ENCODE measurements around the gene ZNF195. TPM values are rescaled to one million over a fixed set of nuclear protein-coding genes. Genes with fewer than 3 reads are reported as not detected.
A peak's percentile ranks its signal among the peaks of the same experiment; 100 is the strongest.
"Not testable (repeated sequence)": the region's sequence is repeated elsewhere in the genome, so short reads cannot be mapped to it uniquely, and the experiment has no call there.

The ZNF195 gene
- total RNA-seq, 1 experiment from 2014 or later: 85.5 TPM

DNA sequence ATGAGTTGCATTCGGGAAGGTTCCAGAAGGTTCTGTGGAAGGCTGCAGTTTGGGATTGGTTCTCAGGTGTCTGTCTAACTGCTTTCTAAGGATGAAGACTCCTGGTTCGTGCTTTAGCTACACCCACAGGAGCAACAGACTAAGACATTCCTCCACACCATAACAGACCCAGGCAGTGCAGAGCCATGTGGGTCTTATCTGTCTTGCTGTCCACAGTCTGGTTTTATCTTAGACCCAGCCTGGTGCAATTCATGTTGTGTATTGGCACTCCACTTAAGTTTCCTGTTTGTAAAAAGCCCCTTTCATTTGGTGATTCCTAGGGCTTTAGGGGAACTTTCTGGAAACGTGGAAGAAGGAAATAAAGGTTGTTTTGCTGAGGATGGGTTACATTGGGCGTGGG is 22.1 kb upstream of the ZNF195 start:
- CTCF ChIA-PET: interaction anchor here (1.9 kb wide), 1 partner anchor 8 kb away, joined by 6 read pairs; no protein-coding TSS in a partner anchor
- H3K9me3 Mint-ChIP-seq; ATAC-seq; H3K4me1 Mint-ChIP-seq; H3K4me3 Mint-ChIP-seq; POLR2A ChIA-PET; H3K27me3 Mint-ChIP-seq (ENCODE audit: low read depth); DNase-seq (ENCODE audit: low spot score): not testable (repeated sequence)
- Mint-ChIP-seq H3K27ac (peak overlapping the region; percentile 65; the same call in 1 of the 2 replicates), H3K36me3 (peaks cover 71% of the 10 kb centered on the region)

DNA sequence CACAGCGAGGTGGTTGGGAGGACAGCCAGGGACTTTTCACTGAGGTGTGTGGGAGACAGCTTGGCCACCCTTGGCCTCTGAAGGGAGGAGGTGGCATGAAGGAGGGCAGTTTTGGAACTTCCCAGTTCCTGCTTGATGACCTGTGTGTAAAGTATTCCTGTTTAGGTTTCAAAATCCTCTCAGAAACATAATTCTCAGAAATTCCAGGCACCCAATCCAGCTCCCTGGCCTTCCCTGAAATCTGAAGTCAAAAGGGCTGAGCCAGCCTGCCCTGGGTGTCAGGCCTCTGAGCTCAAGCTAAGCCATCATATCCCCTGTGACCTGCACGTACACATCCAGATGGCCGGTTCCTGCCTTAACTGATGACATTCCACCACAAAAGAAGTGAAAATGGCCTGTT is 19.6 kb upstream of the ZNF195 start:
- H3K36me3 Mint-ChIP-seq: peaks cover 83% of the 10 kb centered on the region
- H3K4me3 Mint-ChIP-seq; CTCF ChIA-PET; H3K27ac Mint-ChIP-seq; DNase-seq (ENCODE audit: low spot score); H3K27me3 Mint-ChIP-seq (ENCODE audit: low read depth); H3K4me1 Mint-ChIP-seq; POLR2A ChIA-PET; ATAC-seq: not testable (repeated sequence)
- H3K9me3 Mint-ChIP-seq: peaks cover 10% of the 10 kb centered on the region; the same call in 1 of the 2 replicates

DNA sequence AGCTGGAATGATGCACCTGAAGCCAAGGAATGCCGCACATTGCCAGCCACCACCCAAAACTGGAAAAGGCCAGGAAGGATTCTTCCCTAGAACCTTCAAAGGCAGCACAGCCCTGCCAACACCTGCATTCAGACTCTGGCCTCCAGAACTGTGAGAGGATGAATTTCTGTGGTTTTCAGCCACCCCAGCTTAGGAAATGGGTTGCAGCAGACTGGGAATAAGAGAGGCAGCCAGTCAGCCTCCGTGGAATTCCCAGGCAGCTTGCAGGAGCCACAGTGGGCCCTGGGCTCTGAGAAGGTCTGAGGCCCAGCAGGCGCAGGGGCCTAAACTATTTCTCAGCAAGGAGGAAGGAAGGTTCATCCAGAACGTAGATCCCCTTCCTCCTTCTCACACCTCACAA is 19.2 kb upstream of the ZNF195 start:
- DNase-seq (ENCODE audit: low spot score); ATAC-seq; CTCF ChIA-PET; H3K27ac Mint-ChIP-seq; H3K4me3 Mint-ChIP-seq; POLR2A ChIA-PET; H3K27me3 Mint-ChIP-seq (ENCODE audit: low read depth); H3K4me1 Mint-ChIP-seq: not testable (repeated sequence)
- Mint-ChIP-seq H3K9me3 (peaks cover 10% of the 10 kb centered on the region; the same call in 1 of the 2 replicates), H3K36me3 (peaks cover 86% of the 10 kb centered on the region)

DNA sequence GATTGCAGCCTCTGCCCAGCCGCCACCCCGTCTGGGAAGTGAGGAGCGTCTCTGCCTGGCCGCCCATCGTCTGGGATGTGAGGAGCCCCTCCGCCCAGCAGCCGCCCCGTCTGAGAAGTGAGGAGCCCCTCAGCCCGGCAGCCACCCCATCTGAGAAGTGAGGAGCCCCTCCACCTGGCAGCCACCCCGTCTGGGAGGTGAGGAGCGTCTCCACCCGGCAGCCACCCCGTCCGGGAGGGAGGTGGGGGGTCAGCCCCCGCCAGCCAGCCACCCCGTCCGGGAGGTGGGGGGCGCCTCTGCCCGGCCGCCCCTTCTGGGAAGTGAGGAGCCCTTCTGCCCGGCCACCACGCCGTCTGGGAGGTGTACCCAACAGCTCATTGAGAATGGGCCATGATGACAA is 18.3 kb upstream of the ZNF195 start:
- ATAC-seq; H3K27me3 Mint-ChIP-seq (ENCODE audit: low read depth); DNase-seq (ENCODE audit: low spot score); POLR2A ChIA-PET; H3K4me3 Mint-ChIP-seq; H3K4me1 Mint-ChIP-seq: not testable (repeated sequence)
- Mint-ChIP-seq H3K27ac (peak overlapping the region; percentile 27; the same call in 1 of the 2 replicates), H3K36me3 (peaks cover 90% of the 10 kb centered on the region), H3K9me3 (peaks cover 10% of the 10 kb centered on the region; the same call in 1 of the 2 replicates)
- CTCF ChIA-PET: interaction anchor here (2.2 kb wide), 1 partner anchor 12 kb away, joined by 7 read pairs; no protein-coding TSS in a partner anchor

DNA sequence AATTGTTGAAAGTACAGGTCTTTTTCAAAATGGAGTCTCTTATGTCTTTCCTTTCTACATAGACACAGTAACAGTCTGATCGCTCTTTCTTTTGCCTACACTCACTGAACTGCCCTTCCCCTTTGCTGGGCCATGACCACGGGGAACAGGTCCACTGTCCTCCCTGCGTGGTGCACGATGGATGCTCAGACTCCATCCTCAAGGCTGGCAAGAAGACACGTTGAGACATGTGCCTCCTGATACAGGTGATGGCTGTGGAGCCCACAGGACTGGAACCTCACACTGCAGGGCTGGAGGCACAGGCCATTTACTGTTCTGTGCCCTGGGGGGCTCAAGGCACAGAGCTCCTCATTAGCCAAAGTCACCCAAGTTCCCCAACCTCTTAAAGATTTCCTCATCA is 16.5 kb upstream of the ZNF195 start:
- H3K27me3 Mint-ChIP-seq (ENCODE audit: low read depth); ATAC-seq; POLR2A ChIA-PET; DNase-seq (ENCODE audit: low spot score); H3K4me3 Mint-ChIP-seq; H3K4me1 Mint-ChIP-seq; H3K9me3 Mint-ChIP-seq: not testable (repeated sequence)
- CTCF ChIA-PET: interaction anchor here (2.2 kb wide), 1 partner anchor 13 kb away, joined by 7 read pairs; no protein-coding TSS in a partner anchor
- Mint-ChIP-seq H3K27ac (peak overlapping the region; percentile 88), H3K36me3 (peaks cover 92% of the 10 kb centered on the region)

DNA sequence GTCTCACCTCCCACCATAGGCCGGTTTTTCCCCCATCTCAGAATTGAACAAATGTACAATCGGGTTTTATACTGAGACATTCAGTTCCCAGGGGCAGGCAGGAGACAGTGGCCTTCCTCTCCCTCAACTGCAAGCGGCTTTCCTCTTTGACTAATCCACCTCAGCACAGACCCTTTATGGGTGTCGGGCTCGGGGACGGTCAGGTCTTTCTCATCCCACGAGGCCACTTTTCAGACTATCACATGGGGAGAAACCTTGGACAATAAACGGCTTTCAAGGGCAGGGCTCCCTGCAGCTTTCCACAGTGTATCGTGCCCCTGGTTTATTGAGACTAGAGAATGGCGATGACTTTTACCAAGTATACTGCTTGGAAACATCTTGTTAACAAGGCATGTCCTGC is 16.0 kb upstream of the ZNF195 start:
- H3K9me3 Mint-ChIP-seq; DNase-seq (ENCODE audit: low spot score); POLR2A ChIA-PET; H3K27me3 Mint-ChIP-seq (ENCODE audit: low read depth); H3K27ac Mint-ChIP-seq; ATAC-seq; H3K4me3 Mint-ChIP-seq; H3K4me1 Mint-ChIP-seq: not testable (repeated sequence)
- H3K36me3 Mint-ChIP-seq: peaks cover 92% of the 10 kb centered on the region
- CTCF ChIA-PET: interaction anchor here (2.2 kb wide), 1 partner anchor 14 kb away, joined by 7 read pairs; no protein-coding TSS in a partner anchor

DNA sequence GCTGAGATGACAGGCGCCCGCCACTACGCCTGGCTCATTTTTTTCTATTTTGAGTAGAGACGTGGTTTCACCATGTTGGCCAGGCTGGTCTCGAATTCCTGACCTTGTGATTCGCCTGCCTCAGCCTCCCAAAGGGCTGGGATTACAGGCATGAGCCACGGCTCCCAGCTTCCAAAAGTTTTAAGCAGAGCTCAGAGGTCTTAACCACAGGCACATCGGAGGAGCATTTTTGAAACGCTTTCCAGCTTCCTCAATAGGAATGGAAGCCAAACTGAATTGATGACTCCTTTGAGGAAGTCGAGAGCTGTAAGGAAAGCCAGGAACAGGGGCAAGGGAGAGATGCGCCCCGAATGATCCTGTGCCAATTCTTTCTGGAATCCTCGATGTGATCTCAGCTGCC is 14.5 kb upstream of the ZNF195 start:
- peak overlapping the region; percentile 84; the same call in 1 of the 2 replicates for H3K27ac Mint-ChIP-seq
- H3K9me3 Mint-ChIP-seq; CTCF ChIA-PET; H3K4me1 Mint-ChIP-seq; H3K4me3 Mint-ChIP-seq; H3K27me3 Mint-ChIP-seq (ENCODE audit: low read depth); POLR2A ChIA-PET; ATAC-seq; DNase-seq (ENCODE audit: low spot score): not testable (repeated sequence)
- peaks cover 87% of the 10 kb centered on the region for H3K36me3 Mint-ChIP-seq

DNA sequence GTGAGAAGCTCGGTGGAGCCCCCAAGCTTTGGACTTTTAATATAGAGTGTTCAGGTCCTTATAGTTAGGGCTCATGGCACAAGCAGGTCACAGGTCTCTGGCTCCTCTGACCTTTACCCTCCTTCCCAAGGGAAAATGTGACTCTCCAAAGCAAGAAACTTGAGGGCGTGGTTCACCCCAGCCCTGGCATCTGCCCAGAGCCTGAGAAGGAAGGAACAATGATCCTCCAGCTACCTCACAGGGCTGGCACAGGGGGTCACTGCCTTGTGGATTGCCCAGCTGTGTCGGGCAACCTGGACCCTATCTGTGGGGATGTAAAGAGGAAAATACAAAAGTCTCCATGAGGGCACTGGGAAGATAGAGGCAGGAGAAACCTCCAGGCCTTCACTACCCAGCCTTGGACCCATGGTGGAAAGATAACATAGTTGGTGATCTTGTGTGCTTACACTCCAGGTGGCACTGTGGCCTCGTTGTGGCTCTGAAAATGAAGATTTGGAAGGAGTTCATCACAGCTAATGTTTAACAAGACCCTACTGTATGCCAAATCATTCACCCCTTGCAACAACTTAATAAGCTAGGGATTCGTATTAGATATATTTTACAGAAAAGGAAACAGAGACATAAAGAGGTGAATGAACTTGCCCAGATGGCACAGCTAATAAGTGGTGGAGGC is 3.8 kb upstream of the ZNF195 start:
- Mint-ChIP-seq H3K27me3 (ENCODE audit: low read depth) (no peaks in the 10 kb centered on the region; the same call in 1 of the 2 replicates), H3K36me3 (peaks cover 61% of the 10 kb centered on the region), H3K4me3 (peak overlapping the region; percentile 99), H3K4me1 (peaks cover 33% of the 10 kb centered on the region), H3K9me3 (peaks cover 9% of the 10 kb centered on the region), H3K27ac (peak overlapping the region; percentile 29; the same call in 1 of the 2 replicates)
- ChIA-PET POLR2A (no interaction called here), CTCF (interaction anchor here (4.7 to 5.3 kb wide), 2 partner anchors 26 to 41 kb away, joined by 37 to 42 read pairs; no protein-coding TSS in a partner anchor)
- ATAC-seq: no peak
- no peak for DNase-seq (ENCODE audit: low spot score)
- TF ChIP-seq, protein P1, sequence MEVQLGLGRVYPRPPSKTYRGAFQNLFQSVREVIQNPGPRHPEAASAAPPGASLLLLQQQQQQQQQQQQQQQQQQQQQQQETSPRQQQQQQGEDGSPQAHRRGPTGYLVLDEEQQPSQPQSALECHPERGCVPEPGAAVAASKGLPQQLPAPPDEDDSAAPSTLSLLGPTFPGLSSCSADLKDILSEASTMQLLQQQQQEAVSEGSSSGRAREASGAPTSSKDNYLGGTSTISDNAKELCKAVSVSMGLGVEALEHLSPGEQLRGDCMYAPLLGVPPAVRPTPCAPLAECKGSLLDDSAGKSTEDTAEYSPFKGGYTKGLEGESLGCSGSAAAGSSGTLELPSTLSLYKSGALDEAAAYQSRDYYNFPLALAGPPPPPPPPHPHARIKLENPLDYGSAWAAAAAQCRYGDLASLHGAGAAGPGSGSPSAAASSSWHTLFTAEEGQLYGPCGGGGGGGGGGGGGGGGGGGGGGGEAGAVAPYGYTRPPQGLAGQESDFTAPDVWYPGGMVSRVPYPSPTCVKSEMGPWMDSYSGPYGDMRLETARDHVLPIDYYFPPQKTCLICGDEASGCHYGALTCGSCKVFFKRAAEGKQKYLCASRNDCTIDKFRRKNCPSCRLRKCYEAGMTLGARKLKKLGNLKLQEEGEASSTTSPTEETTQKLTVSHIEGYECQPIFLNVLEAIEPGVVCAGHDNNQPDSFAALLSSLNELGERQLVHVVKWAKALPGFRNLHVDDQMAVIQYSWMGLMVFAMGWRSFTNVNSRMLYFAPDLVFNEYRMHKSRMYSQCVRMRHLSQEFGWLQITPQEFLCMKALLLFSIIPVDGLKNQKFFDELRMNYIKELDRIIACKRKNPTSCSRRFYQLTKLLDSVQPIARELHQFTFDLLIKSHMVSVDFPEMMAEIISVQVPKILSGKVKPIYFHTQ (CRISPR knock-in tag; IDR thresholded peaks at IDR 0.05): no peak
- TF ChIP-seq CREM (CRISPR knock-in tag; IDR thresholded peaks at IDR 0.05) (no peak), NFYB (CRISPR knock-in tag; conservative IDR thresholded peaks at IDR 0.05; ENCODE audit: low read depth) (no peak), ZBTB21 (CRISPR knock-in tag; IDR thresholded peaks at IDR 0.05; ENCODE audit: borderline replicate concordance) (no peak), SP1 (CRISPR knock-in tag; conservative IDR thresholded peaks at IDR 0.05) (no peak), NR1H2 (CRISPR knock-in tag; IDR thresholded peaks at IDR 0.05) (no peak), ATF1 (CRISPR knock-in tag; IDR thresholded peaks at IDR 0.05) (no peak)
- TF ChIP-seq, protein P2, sequence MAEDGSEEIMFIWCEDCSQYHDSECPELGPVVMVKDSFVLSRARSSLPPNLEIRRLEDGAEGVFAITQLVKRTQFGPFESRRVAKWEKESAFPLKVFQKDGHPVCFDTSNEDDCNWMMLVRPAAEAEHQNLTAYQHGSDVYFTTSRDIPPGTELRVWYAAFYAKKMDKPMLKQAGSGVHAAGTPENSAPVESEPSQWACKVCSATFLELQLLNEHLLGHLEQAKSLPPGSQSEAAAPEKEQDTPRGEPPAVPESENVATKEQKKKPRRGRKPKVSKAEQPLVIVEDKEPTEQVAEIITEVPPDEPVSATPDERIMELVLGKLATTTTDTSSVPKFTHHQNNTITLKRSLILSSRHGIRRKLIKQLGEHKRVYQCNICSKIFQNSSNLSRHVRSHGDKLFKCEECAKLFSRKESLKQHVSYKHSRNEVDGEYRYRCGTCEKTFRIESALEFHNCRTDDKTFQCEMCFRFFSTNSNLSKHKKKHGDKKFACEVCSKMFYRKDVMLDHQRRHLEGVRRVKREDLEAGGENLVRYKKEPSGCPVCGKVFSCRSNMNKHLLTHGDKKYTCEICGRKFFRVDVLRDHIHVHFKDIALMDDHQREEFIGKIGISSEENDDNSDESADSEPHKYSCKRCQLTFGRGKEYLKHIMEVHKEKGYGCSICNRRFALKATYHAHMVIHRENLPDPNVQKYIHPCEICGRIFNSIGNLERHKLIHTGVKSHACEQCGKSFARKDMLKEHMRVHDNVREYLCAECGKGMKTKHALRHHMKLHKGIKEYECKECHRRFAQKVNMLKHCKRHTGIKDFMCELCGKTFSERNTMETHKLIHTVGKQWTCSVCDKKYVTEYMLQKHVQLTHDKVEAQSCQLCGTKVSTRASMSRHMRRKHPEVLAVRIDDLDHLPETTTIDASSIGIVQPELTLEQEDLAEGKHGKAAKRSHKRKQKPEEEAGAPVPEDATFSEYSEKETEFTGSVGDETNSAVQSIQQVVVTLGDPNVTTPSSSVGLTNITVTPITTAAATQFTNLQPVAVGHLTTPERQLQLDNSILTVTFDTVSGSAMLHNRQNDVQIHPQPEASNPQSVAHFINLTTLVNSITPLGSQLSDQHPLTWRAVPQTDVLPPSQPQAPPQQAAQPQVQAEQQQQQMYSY (CRISPR knock-in tag; IDR thresholded peaks at IDR 0.05): no peak

Measured in WTC11 (cell line).